AG04450 (cell line): ENCODE data around the gene MEX3B. TPM values are rescaled to one million over a fixed set of nuclear protein-coding genes. Genes with fewer than 3 reads are reported as not detected.

ENCODE experiments used
- CTCF ChIA-PET: fragments of 300-600, 350-600 bp; formaldehyde crosslinking; extraction: SDS; loops from one replicate; lab custom pipeline; 2022; ENCODE audit warnings: antibody characterized with exemption, inconsistent platforms; lab: Charles Lee
- POLR2A ChIA-PET: fragments of 350-600 bp; formaldehyde crosslinking; extraction: SDS; loops from one replicate; lab custom pipeline; 2021; ENCODE audit warnings: antibody characterized with exemption, inconsistent platforms; lab: Yijun Ruan, JAX
- DNase-seq: peaks from one replicate; pipeline ENCODE4 v3.0.0-alpha.2; 2011; ENCODE audit warnings: low read depth, low spot score
- H3K27ac ChIP-seq: one replicate; pipeline ENCODE4 v1.5.1; 2012; ENCODE audit warnings: low read depth, low read length, control low read depth
- H3K27me3 ChIP-seq: one replicate; pipeline ENCODE4 v1.6.0; 2012; ENCODE audit warnings: low read length; ENCODE audit not compliant: control insufficient read depth, insufficient read depth
- H3K4me3 ChIP-seq: 2 replicates; pipeline ENCODE4 v1.5.1; 2011; ENCODE audit warnings: mild to moderate bottlenecking, low read depth, low read length, control low read depth
- H3K9me3 ChIP-seq: 2 replicates; pipeline ENCODE4 v1.5.1; 2012; ENCODE audit warnings: low read length; ENCODE audit not compliant: control insufficient read depth, insufficient read depth
- CTCF ChIP-seq: IDR thresholded peaks from 2 replicates; pipeline ENCODE4 v1.5.1; 2011; ENCODE audit warnings: low read depth, low read length, control low read depth, inconsistent platforms
- polyA plus RNA-seq: library from polyadenylated mRNA; depleted of rRNA; stranded (reverse); fragments of >200 nt; gene quantifications from 2 replicates; pipeline ENCODE4 v1.2.3, GENCODE V29; 2011

Gene MEX3B
- polyA plus RNA-seq, 1 experiment, result 6.3 TPM

DNA sequence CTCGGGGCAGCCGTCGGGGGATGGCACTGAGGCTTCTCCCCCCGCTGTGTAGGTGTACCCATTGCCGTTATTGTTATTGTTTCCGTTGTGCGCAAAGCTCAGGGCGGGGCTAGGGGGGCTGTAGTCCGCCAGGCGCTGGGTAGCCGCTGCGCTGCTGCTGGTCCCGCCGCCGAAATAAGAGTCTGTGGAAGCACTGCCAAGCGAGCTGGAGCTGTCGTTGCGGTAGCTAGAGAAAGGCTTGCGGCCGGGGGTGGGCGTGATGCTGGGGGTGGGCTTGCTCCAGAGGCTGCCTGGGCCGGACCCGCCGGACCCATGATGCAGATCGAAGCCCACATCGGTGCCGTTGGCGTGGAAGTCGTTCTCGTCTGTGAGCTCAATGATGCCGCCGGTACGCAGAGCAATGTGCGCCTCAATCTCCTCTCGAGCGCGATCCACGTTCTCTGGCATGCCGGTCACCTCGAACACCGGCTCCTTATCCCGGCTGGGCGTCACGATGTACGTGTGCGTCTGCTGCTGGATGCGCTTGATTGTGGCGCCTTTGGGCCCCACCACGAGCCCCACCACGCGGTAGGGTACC is 1.9 kb downstream of the MEX3B start:
- H3K27ac ChIP-seq, result peak overlapping the region; percentile 92
- DNase-seq, result no peak
- H3K9me3 ChIP-seq, result peaks cover 2% of the 10 kb centered on the region; the same call in 1 of the 2 replicates
- ChIA-PET POLR2A (interaction anchor here (0.6 kb wide), 1 partner anchor 72 kb away, joined by 3 read pairs; no protein-coding TSS in a partner anchor), CTCF (interaction anchor here (0.8 to 3.2 kb wide), 3 partner anchors 64 to 634 kb away, joined by 3 to 13 read pairs (median 4); no protein-coding TSS in a partner anchor)
- peak overlapping the region; percentile 89 for H3K4me3 ChIP-seq
- H3K27me3 ChIP-seq, result no peaks in the 10 kb centered on the region
- no peak for TF ChIP-seq CTCF

DNA sequence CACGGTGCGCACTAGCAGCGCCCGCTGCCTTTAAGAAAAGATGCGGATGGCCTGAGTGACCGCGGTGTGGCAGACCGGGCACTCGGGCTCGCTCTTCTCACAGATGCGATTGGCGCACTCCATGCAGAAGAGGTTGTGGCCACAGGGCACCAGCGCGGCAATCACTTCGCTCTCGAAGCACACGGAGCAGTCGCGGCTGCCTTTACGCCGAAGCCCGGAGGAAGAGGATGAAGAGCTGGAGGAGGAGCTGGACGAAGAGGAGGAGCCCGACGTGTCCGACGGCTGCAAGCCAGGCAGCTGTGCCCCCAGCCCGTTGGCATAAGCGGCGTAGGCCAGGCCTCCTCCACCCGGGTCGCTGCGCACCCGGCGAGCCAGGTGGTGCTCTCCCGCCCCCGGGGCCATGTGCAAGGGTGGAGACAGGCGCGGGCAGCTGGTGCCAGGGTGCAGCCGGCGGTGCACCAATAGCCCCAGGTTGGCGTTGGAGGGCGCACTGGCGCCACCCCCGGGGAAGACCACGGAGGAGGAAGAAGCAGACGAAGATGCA is 2.6 kb downstream of the MEX3B start:
- CTCF ChIA-PET, result interaction anchor here (0.6 to 3.2 kb wide), 6 partner anchors 65 to 777 kb away, joined by 3 to 13 read pairs (median 4); no protein-coding TSS in a partner anchor
- TF ChIP-seq CTCF, result 0 out of 2 replicates have a peak, but pooled peaks have one; percentile 6

GRCh38 chr15:82040862-82041261 is 5.0 kb downstream of the MEX3B start:
- CTCF ChIA-PET, result no interaction called here
- POLR2A ChIA-PET, result no interaction called here
- no peaks in the 10 kb centered on the region; the same call in 1 of the 2 replicates for H3K9me3 ChIP-seq

More for the DNA sequence above, 2.6 kb downstream of the MEX3B start:
- Histone ChIP-seq H3K4me3 (peak overlapping the region; percentile 89), H3K27ac (no peak overlapping the region), H3K9me3 (peaks cover 2% of the 10 kb centered on the region; the same call in 1 of the 2 replicates), H3K27me3 (no peaks in the 10 kb centered on the region)
- POLR2A ChIA-PET, result interaction anchor here (0.6 kb wide), 1 partner anchor 73 kb away, joined by 3 read pairs; no protein-coding TSS in a partner anchor
- no peak for DNase-seq

DNA sequence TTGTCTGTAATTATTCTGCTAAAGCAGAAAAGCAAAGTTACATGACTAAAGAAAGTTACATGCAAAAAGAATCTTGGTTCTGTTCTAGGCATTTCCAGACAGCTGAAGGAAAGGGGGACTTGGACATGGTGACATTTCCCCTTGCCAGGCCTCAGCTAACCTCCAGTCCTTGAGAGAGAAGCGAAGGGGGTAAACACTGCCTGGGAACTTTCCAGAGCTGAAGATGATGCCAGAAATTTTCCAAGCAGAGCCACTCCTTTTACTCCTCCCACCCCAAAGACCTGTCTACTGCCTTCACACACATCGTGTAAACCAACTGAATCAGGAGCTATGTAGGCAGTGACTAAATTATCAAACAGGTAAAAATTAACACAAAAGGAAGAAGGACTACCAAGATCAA is 5.4 kb downstream of the MEX3B start:
- H3K27me3 ChIP-seq, result no peaks in the 10 kb centered on the region
- no peak for TF ChIP-seq CTCF
- no peak for DNase-seq
- H3K27ac ChIP-seq, result no peak overlapping the region
- CTCF ChIA-PET, result no interaction called here
- POLR2A ChIA-PET, result no interaction called here
- H3K9me3 ChIP-seq, result no peaks in the 10 kb centered on the region; the same call in 1 of the 2 replicates
- no peak overlapping the region for H3K4me3 ChIP-seq

More at GRCh38 chr15:82040862-82041261, 5.0 kb downstream of the MEX3B start:
- Histone ChIP-seq H3K27me3 (no peaks in the 10 kb centered on the region), H3K4me3 (no peak overlapping the region), H3K27ac (no peak overlapping the region)
- DNase-seq, result no peak
- no peak for TF ChIP-seq CTCF

DNA sequence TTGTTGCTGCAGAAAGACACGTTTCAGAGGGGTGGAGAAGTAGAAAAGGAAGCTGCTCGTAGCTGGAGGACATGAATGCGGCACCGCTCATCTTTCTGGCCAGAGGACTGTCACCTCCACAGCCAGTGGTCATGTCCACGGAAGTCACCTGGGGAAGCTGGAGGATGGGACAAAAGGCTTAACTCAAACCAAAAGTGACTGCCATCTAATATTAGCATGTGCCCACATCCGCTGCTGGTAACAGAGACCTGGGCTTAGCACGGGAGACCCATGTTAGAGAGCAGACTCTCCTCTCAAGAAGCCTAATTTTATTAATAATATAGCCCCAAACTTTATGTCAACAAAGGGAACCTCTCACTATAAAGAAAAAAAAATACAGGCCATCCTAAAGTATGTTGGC is 5.9 kb downstream of the MEX3B start:
- Histone ChIP-seq H3K9me3 (no peaks in the 10 kb centered on the region; the same call in 1 of the 2 replicates), H3K4me3 (no peak overlapping the region), H3K27ac (no peak overlapping the region), H3K27me3 (no peaks in the 10 kb centered on the region)
- no peak for DNase-seq
- no peak for TF ChIP-seq CTCF
- POLR2A ChIA-PET, result no interaction called here
- CTCF ChIA-PET, result no interaction called here
